PC-3 (cell line): ENCODE results near the gene SF3A2. TPM values are rescaled to one million over a fixed set of nuclear protein-coding genes. Genes with fewer than 3 reads are reported as not detected.

Experiments
- ATAC-seq: fragments of 200-7000 bp; cut with Tn5 transposase; 2 replicates; pipeline ENCODE4 v1.9.1; 2020; ENCODE audit warnings: mild to moderate bottlenecking, moderate library complexity
- BruUV-seq: library from RNA; stranded (reverse); fragments of 400-500 nt; replicated peaks from 2 replicates; lab custom pipeline; 2021; lab: Mats Ljungman, UMichigan
- CTCF ChIA-PET: fragments of 300-600 bp; sonication (Branson Sonifier 250); formaldehyde crosslinking; loops from one replicate; lab custom pipeline; 2022; ENCODE audit warnings: antibody characterized with exemption; lab: Charles Lee
- POLR2A ChIA-PET: fragments of 300-600 bp; sonication (Branson Sonifier 250); formaldehyde crosslinking; loops from one replicate; lab custom pipeline; 2022; ENCODE audit warnings: antibody characterized with exemption; ENCODE audit not compliant: unreplicated experiment; lab: Charles Lee
- DNase-seq: peaks from one replicate; pipeline ENCODE4 v3.0.0-alpha.2; 2015
- H2AFZ ChIP-seq: fragments of 300-600 bp; sonication (generic); 2 replicates; pipeline ENCODE4 v1.6.0; 2016; ENCODE audit warnings: antibody characterized with exemption, low read length
- H3F3A ChIP-seq: fragments of 300-600 bp; sonication (generic); one replicate; pipeline ENCODE4 v1.6.0; 2017; ENCODE audit warnings: antibody characterized with exemption, low read length, control low read depth, mild to moderate bottlenecking; ENCODE audit not compliant: unreplicated experiment
- H3K27ac ChIP-seq: fragments of 300-600 bp; sonication (generic); 2 replicates; pipeline ENCODE4 v1.5.1; 2016; ENCODE audit warnings: mild to moderate bottlenecking, low read length
- H3K27me3 ChIP-seq: fragments of 300-600 bp; sonication (generic); 2 replicates; pipeline ENCODE4 v1.6.1; 2016; ENCODE audit warnings: low read length, mixed read lengths
- H3K36me3 ChIP-seq: fragments of 300-600 bp; sonication (generic); 2 replicates; pipeline ENCODE4 v1.6.1; 2016; ENCODE audit warnings: low read depth, mixed run types, low read length, mixed read lengths
- H3K4me1 ChIP-seq: fragments of 300-600 bp; sonication (generic); 2 replicates; pipeline ENCODE4 v1.5.1; 2016; ENCODE audit warnings: low read length; ENCODE audit not compliant: insufficient read depth
- H3K4me2 ChIP-seq: fragments of 300-600 bp; sonication (generic); 2 replicates; pipeline ENCODE4 v1.6.0; 2016; ENCODE audit warnings: low read length
- H3K4me3 ChIP-seq: fragments of 300-600 bp; sonication (generic); 2 replicates; pipeline ENCODE4 v1.5.1; 2016; ENCODE audit warnings: mild to moderate bottlenecking, low read length, mixed read lengths
- H3K79me2 ChIP-seq: fragments of 300-600 bp; sonication (generic); 2 replicates; pipeline ENCODE4 v1.6.1; 2017; ENCODE audit warnings: low read length, mixed read lengths
- H3K9ac ChIP-seq: fragments of 300-600 bp; sonication (generic); 2 replicates; pipeline ENCODE4 v1.6.0; 2016; ENCODE audit warnings: mild to moderate bottlenecking, low read length
- H3K9me2 ChIP-seq: fragments of 300-600 bp; sonication (generic); replicated peaks from 2 replicates; pipeline ENCODE4 v1.6.1; 2016; ENCODE audit warnings: mixed run types, low read length, mixed read lengths
- H3K9me3 ChIP-seq: fragments of 300-600 bp; sonication (generic); 2 replicates; pipeline ENCODE4 v1.6.1; 2016; ENCODE audit warnings: low read length, mixed read lengths
- H4K20me1 ChIP-seq: fragments of 300-600 bp; sonication (generic); 2 replicates; pipeline ENCODE4 v1.6.1; 2016; ENCODE audit warnings: low read length, mixed read lengths
- EZH2 ChIP-seq: fragments of 300-600 bp; sonication (generic); IDR thresholded peaks from one replicate; pipeline ENCODE4 v1.6.1; 2017; ENCODE audit warnings: antibody characterized with exemption, mild to moderate bottlenecking, low read length; ENCODE audit not compliant: unreplicated experiment
- EZH2phosphoT487 ChIP-seq: fragments of 300-600 bp; sonication (generic); IDR thresholded peaks from 2 replicates; pipeline ENCODE4 v1.6.1; 2018; ENCODE audit warnings: mild to moderate bottlenecking, antibody characterized with exemption, low read length, borderline replicate concordance
- intact Hi-C: fragments of 100-400 bp; cut with micrococcal nuclease; formaldehyde crosslinking; loops from 2 replicates; pipeline ENCODE4 v1.9.0; 2023
- total RNA-seq: library from RNA; depleted of rRNA; stranded (reverse); fragments of >200 nt; gene quantifications from 2 replicates; pipeline ENCODE4 v1.2.3, GENCODE V29; 2014
- TF ChIP-seq, protein P1 (sequence below): fragments of 300-600 bp; sonication (generic); conservative IDR thresholded peaks from 2 replicates; pipeline ENCODE4 v1.5.1; 2017; ENCODE audit warnings: antibody characterized with exemption, low read depth, mild to moderate bottlenecking, low read length

The SF3A2 gene
- total RNA-seq, 1 experiment from 2014 or later: 55.5 TPM

DNA sequence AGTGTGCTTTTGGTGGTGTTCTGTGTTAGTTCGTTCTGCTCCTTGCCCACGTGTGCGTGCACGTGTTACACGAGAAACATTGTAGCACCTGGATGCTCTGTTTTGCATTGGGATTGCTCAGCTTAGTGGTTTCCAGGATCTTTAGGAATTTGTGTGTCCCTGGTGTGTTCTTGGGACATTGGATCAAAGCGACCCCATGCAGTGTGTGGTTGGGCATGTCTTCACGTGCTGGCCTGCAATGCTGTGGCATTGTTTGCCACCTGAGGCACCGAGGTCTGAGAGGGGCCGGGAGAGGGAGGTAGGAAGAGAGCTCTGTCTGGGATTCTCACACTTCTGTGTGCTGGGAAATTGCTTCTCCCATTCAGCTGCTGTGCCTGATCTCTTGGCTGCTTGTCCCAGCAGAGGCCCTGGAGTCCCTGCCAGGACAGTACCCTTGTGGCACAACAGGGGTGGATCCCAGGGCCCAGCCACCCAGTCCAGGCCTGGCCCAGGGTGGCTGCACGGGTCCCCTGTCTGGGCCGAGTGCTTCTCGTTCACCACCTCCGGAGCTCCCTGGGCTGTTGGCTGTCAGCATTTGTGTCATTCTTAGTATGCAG, 11.8 kb upstream of the SF3A2 start:
- DNase-seq: no peak
- no peaks in the 10 kb centered on the region for H3K9me2 ChIP-seq
- ChIA-PET POLR2A (no interaction called here), CTCF (no interaction called here)
- H3K36me3 ChIP-seq: peaks cover 2% of the 10 kb centered on the region; the same call in 1 of the 2 replicates
- ATAC-seq: no peak
- no peaks in the 10 kb centered on the region for H3K9me3 ChIP-seq
- no peaks in the 10 kb centered on the region for H4K20me1 ChIP-seq
- H3K27me3 ChIP-seq: no peaks in the 10 kb centered on the region
- intact Hi-C loops: no loop called here
- H3K4me3 ChIP-seq: no peak overlapping the region
- no peak overlapping the region for H3K9ac ChIP-seq
- H3K79me2 ChIP-seq: no peaks in the 10 kb centered on the region
- H3K4me2 ChIP-seq: no peak overlapping the region
- H3F3A ChIP-seq: no peaks in the 10 kb centered on the region
- no peak overlapping the region for H3K27ac ChIP-seq
- no peaks in the 10 kb centered on the region for H3K4me1 ChIP-seq
- H2AFZ ChIP-seq: no peak overlapping the region
- no peak for TF ChIP-seq EZH2
- TF ChIP-seq, protein P1, sequence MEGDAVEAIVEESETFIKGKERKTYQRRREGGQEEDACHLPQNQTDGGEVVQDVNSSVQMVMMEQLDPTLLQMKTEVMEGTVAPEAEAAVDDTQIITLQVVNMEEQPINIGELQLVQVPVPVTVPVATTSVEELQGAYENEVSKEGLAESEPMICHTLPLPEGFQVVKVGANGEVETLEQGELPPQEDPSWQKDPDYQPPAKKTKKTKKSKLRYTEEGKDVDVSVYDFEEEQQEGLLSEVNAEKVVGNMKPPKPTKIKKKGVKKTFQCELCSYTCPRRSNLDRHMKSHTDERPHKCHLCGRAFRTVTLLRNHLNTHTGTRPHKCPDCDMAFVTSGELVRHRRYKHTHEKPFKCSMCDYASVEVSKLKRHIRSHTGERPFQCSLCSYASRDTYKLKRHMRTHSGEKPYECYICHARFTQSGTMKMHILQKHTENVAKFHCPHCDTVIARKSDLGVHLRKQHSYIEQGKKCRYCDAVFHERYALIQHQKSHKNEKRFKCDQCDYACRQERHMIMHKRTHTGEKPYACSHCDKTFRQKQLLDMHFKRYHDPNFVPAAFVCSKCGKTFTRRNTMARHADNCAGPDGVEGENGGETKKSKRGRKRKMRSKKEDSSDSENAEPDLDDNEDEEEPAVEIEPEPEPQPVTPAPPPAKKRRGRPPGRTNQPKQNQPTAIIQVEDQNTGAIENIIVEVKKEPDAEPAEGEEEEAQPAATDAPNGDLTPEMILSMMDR: no peak
- TF ChIP-seq EZH2phosphoT487: no peak
- no TSS peak for BruUV-seq

DNA sequence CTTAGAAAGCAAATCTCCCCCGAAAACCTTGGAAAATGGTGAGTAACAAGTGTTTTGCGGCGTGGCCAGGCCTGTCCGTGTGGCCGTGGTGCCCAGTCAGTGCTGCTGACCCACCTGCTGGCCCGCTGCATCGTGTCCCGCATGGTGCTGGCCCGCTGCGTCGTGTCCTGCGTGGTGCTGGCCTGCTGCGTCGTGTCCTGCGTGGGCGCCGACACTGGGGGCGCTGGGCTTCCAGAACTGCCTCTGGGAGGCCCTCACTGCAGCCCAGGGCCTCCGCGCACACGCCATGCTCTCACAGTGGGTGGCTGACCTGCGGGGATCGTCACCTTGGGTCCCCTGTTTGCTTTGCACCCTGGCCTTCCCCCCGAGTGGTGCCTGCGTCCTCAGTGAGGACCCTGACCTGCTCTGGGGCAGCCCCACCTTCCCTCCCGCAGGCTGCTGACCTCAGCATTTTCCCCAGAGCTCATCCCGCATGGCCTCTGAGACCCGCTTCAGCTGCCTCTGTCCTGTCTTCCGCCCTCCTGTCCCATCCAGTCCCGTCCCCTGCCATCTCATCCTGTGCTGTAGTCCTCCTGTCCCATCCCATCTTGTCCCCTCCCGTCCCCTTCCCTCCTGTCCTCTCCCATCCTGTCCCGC, 11.1 kb upstream of the SF3A2 start:
- no peaks in the 10 kb centered on the region for H3K79me2 ChIP-seq
- H3K9me2 ChIP-seq: no peaks in the 10 kb centered on the region
- ATAC-seq: no peak
- H3F3A ChIP-seq: no peaks in the 10 kb centered on the region
- intact Hi-C loops: no loop called here
- H3K4me1 ChIP-seq: no peaks in the 10 kb centered on the region
- H3K27me3 ChIP-seq: no peaks in the 10 kb centered on the region
- no peak overlapping the region for H3K4me2 ChIP-seq
- CTCF ChIA-PET: no interaction called here
- H3K4me3 ChIP-seq: no peak overlapping the region
- no peak overlapping the region for H3K27ac ChIP-seq
- BruUV-seq: no TSS peak
- H3K9me3 ChIP-seq: no peaks in the 10 kb centered on the region
- no peaks in the 10 kb centered on the region for H4K20me1 ChIP-seq
- POLR2A ChIA-PET: no interaction called here
- H3K36me3 ChIP-seq: peaks cover 2% of the 10 kb centered on the region; the same call in 1 of the 2 replicates
- no peak for DNase-seq
- no peak overlapping the region for H3K9ac ChIP-seq
- TF ChIP-seq EZH2 (no peak), EZH2phosphoT487 (no peak)
- TF ChIP-seq, protein P1: no peak
- no peak overlapping the region for H2AFZ ChIP-seq
